ENCODE measurements around the gene PLXND1. TPM values are rescaled to one million over a fixed set of nuclear protein-coding genes. Genes with fewer than 3 reads are reported as not detected.
"Not testable (repeated sequence)": the region's sequence is repeated elsewhere in the genome, so short reads cannot be mapped to it uniquely, and the experiment has no call there.

Gene PLXND1
- total RNA-seq, 2 donors from 2014 or later: 47.7 to 135 TPM

DNA sequence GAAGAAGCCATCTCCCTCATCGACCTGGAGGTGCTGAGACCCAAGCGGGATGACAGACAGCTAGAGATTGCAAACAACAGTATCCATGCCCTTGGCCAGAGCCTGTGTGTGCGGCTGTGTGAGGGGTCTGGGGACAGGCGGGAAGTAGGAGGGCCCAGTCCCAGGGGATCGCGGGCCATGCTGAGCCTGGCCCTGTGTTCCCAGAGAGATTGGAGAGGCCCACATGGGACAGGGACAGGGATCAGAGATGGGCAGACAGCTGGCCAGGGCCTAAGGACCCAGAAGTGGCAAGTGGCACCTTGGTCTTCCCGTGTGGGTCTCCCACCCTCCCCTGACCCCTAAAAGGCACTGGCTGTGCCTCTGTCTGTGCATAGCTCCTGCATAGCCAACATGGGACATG is 89.0 kb downstream of the PLXND1 start:
- H3K9me3 ChIP-seq: no peaks in the 10 kb centered on the region
- no peak for ATAC-seq
- TF ChIP-seq, protein P1, sequence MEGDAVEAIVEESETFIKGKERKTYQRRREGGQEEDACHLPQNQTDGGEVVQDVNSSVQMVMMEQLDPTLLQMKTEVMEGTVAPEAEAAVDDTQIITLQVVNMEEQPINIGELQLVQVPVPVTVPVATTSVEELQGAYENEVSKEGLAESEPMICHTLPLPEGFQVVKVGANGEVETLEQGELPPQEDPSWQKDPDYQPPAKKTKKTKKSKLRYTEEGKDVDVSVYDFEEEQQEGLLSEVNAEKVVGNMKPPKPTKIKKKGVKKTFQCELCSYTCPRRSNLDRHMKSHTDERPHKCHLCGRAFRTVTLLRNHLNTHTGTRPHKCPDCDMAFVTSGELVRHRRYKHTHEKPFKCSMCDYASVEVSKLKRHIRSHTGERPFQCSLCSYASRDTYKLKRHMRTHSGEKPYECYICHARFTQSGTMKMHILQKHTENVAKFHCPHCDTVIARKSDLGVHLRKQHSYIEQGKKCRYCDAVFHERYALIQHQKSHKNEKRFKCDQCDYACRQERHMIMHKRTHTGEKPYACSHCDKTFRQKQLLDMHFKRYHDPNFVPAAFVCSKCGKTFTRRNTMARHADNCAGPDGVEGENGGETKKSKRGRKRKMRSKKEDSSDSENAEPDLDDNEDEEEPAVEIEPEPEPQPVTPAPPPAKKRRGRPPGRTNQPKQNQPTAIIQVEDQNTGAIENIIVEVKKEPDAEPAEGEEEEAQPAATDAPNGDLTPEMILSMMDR (IDR thresholded peaks at IDR 0.05): no peak
- no peak for TF ChIP-seq POLR2A (IDR thresholded peaks at IDR 0.05)
- H3K36me3 ChIP-seq (replicated peaks in 1 of 2; ENCODE audit: insufficient read depth in 1 of 2, low read depth in 2 of 2): peaks cover 0 to 4% of the 10 kb centered on the region in 2 donors
- H3K27me3 ChIP-seq: no peaks in the 10 kb centered on the region
- no peaks in the 10 kb centered on the region for H3K4me1 ChIP-seq
- DNase-seq: no peak
- H3K4me3 ChIP-seq: no peak overlapping the region
- intact Hi-C loops (cut with DNase I): no loop called here
- WGBS, 2 donors: 90 to 98% methylated on average over 5 to 7 of the region's 7 CpGs
- no peak overlapping the region for H3K27ac ChIP-seq

DNA sequence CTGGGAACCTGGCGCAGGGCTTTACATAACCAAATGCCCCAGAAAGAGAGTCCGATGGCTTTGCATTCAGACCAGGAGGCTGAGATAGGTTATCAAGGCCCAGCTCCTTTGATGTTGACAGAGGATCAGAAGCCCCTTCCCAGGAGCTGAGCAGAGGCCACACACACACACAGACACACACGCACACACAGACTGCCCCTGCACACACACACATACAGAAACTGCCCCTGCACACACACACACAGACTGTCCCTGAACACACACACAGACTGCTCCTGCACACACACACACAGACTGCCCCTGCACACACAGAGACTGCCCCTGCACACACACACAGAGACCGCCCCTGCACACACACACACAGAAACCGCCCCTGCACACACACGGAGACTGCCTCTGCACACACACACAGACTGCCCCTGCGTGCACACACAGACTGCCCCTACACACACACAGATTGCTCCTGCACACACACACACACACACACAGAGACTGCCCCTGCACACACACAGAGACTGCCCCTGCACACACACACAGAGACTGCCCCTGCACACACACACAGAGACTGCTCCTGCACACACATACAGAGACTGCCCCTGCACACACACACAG is 90.5 kb downstream of the PLXND1 start:
- DNase-seq; H3K4me3 ChIP-seq; H3K27me3 ChIP-seq; H3K36me3 ChIP-seq (replicated peaks in 1 of 2; ENCODE audit: insufficient read depth in 1 of 2, low read depth in 2 of 2); ATAC-seq; H3K4me1 ChIP-seq; H3K27ac ChIP-seq; intact Hi-C loops (cut with DNase I); H3K9me3 ChIP-seq: not testable (repeated sequence)
- 74 to 81% methylated on average over 4 to 6 of the region's 7 CpGs for WGBS, 2 donors

GRCh38 chr3:129515108-129515820 is 91.2 kb downstream of the PLXND1 start:
- H3K27ac ChIP-seq; H3K36me3 ChIP-seq (replicated peaks in 1 of 2; ENCODE audit: insufficient read depth in 1 of 2, low read depth in 2 of 2); H3K4me1 ChIP-seq; DNase-seq; H3K4me3 ChIP-seq; H3K9me3 ChIP-seq; H3K27me3 ChIP-seq; intact Hi-C loops (cut with DNase I); ATAC-seq: not testable (repeated sequence)
- WGBS, 2 donors: 89 to 97% methylated on average over 11 to 16 of the region's 25 CpGs

DNA sequence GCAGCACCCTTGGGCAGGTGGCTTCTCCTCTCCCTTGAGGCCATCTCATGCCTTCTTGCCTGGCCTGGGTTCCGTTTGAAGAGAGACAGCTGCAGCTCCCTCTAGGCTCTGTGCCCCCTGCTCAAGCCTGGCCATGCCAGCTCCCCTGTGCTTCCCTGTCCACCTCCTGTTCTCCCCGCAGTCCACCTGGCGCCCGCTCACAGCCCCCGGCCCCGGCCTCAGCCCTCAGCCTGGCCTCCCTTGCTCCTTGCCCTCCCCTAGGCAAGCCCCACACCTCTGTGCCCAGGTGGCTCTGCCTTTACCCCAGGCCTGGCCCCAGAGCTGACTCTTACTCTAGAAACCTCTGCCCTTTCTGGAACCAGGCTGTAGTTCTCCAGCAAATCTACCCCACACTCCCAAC is 91.9 kb downstream of the PLXND1 start:
- intact Hi-C loops (cut with DNase I): no loop called here
- H3K4me3 ChIP-seq: no peak overlapping the region
- peaks cover 0 to 3% of the 10 kb centered on the region in 2 donors for H3K36me3 ChIP-seq (replicated peaks in 1 of 2; ENCODE audit: insufficient read depth in 1 of 2, low read depth in 2 of 2)
- WGBS, 2 donors: 93 to 96% methylated on average over 6 of the region's 6 CpGs
- DNase-seq (no peak), ATAC-seq (no peak)
- H3K4me1 ChIP-seq: no peaks in the 10 kb centered on the region
- no peaks in the 10 kb centered on the region for H3K9me3 ChIP-seq
- no peak overlapping the region for H3K27ac ChIP-seq
- TF ChIP-seq, protein P1 (IDR thresholded peaks at IDR 0.05): no peak
- no peak for TF ChIP-seq POLR2A (IDR thresholded peaks at IDR 0.05)
- no peaks in the 10 kb centered on the region for H3K27me3 ChIP-seq

DNA sequence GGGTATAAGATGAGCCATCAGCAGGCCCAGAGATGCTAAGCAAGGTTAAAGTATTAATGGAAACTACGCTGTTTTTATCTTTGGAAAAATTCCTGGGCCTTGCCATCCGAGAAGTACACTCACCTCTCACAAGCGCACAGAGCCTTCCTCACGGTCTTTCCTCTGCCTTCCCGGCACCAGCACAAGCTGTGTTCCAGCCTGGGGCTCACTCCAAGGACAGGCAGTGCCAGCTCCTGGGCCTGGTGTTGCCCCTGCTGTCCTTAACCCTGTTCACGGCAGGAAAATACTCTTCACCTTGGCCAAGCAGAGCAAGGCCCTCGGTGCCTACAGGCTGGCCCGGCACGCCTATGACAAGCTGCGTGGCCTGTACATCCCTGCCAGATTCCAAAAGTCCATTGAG is 92.4 kb downstream of the PLXND1 start:
- no peaks in the 10 kb centered on the region for H3K27me3 ChIP-seq
- DNase-seq (no peak), ATAC-seq (no peak)
- no peaks in the 10 kb centered on the region for H3K9me3 ChIP-seq
- TF ChIP-seq POLR2A (IDR thresholded peaks at IDR 0.05): no peak
- TF ChIP-seq, protein P1 (IDR thresholded peaks at IDR 0.05): no peak
- intact Hi-C loops (cut with DNase I): no loop called here
- H3K4me1 ChIP-seq: no peaks in the 10 kb centered on the region
- H3K27ac ChIP-seq: no peak overlapping the region
- H3K4me3 ChIP-seq: no peak overlapping the region
- WGBS, 2 donors: 94 to 96% methylated on average over 10 of the region's 10 CpGs
- peaks cover 0 to 1% of the 10 kb centered on the region in 2 donors for H3K36me3 ChIP-seq (replicated peaks in 1 of 2; ENCODE audit: insufficient read depth in 1 of 2, low read depth in 2 of 2)

DNA sequence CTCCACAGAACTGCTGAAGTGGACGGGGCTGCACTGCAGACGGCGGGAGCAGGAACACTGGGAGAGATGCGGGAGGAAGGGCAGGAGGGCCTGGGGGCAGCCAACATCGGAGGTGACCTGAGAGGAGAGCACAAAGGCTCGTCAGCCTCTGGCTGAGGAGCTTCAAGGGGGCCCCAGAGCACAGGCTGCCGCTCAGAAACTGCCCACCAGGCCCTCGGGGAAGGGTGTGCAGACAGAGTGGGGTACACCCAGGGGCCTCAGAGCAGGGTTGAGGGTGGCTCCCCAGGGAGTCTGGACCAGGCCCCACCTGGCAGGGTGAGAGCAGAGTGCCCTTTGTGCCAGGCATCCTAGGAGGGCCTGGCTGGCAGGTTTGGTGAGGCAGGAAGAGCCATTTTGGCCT is 92.8 kb downstream of the PLXND1 start:
- H3K9me3 ChIP-seq: no peaks in the 10 kb centered on the region
- ATAC-seq (no peak), DNase-seq (no peak)
- TF ChIP-seq POLR2A (IDR thresholded peaks at IDR 0.05): no peak
- TF ChIP-seq, protein P1 (IDR thresholded peaks at IDR 0.05): no peak
- H3K4me3 ChIP-seq: no peak overlapping the region
- intact Hi-C loops (cut with DNase I): no loop called here
- no peaks in the 10 kb centered on the region for H3K27me3 ChIP-seq
- 88 to 93% methylated on average over 8 of the region's 8 CpGs for WGBS, 2 donors
- no peaks in the 10 kb centered on the region for H3K4me1 ChIP-seq
- no peaks in the 10 kb centered on the region for H3K36me3 ChIP-seq (replicated peaks in 1 of 2; ENCODE audit: insufficient read depth in 1 of 2, low read depth in 2 of 2)
- H3K27ac ChIP-seq: no peak overlapping the region

Measured in body of pancreas (tissue), 4 donors.